Fibroblast of pulmonary artery (primary cell): Measurements from ENCODE around the gene CBS.
A peak's percentile ranks its signal among the peaks of the same experiment; 100 is the strongest.
"Not testable (repeated sequence)": the region's sequence is repeated elsewhere in the genome, so short reads cannot be mapped to it uniquely, and the experiment has no call there.

Experiments used
- DNase-seq: peaks from one replicate; pipeline ENCODE4 v3.0.0-alpha.2; 2010; ENCODE audit warnings: low read depth
- H3K4me3 ChIP-seq: replicated peaks from 2 replicates; pipeline ENCODE4 v1.5.1; 2011; ENCODE audit warnings: low read depth, mild to moderate bottlenecking, control low read depth, low read length, moderate library complexity

Gene CBS

DNA sequence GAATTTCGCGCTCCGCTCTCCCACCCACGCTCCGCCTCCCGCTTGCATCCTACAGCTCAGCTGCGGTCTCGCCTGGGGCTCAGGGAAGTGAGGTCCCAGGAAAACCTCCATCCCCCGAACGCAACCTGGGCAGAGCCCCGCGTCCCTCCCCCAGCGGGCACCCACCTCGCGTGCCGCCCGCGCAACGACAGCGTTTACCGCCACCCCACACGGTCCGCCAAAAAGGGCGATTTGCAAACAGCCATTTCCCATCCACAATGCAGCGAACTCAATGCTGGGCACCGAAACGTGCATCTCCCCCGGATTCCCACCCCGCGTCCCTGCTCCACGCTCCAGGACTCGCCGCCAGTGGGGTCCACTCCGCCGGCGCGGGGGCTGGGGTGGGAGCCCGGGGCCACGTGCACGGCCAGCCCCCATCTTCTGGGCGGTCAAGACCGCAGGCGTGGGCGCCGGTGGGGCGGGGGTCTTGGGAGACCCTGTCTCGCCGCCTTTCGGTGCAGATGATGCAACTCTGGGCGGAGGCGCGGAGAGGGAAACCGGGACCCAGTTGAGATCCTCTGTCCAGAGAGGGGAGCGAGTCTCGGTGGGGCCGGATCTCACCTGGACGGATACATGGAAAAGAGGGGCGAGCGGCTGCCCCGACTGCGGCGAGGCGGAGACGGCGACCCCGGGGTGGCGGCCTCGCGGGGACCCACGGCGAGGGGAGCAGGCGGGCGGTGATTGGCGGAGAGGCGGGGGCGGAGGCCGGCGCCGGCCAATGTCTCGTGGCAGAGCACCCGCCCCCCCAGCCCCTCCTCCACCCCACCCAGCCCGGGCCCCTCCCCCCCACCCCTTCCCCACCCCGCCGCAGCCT, at the start of gene CBS:
Gene CBS (minus strand): TSS at position 666 of the 853 bp plus-strand sequence. CDS start 3,642 bp downstream, outside the sequence.
- H3K4me3 ChIP-seq, DNase-seq: not testable (repeated sequence)

DNA sequence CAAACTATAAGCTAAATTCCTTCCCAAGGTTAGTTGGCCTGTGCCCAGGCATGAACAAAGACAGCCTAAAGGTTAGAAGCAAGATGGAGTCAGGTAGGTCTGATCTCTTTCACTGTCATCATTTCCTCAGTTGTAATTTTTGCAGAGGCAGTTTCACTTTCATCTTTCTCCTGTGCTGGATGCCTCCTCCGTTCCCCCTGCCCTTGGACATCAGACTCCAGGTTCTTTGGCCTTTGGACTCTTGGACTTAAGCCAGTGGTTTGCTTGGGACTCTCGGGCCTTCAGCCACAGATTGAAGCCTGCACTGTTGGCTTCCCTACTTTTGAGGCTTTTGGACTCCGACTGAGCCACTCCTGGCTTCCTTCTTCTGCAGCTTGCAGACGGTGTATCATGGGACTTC, 40.3 kb upstream of the CBS start:
- not testable (repeated sequence) for H3K4me3 ChIP-seq, DNase-seq

DNA sequence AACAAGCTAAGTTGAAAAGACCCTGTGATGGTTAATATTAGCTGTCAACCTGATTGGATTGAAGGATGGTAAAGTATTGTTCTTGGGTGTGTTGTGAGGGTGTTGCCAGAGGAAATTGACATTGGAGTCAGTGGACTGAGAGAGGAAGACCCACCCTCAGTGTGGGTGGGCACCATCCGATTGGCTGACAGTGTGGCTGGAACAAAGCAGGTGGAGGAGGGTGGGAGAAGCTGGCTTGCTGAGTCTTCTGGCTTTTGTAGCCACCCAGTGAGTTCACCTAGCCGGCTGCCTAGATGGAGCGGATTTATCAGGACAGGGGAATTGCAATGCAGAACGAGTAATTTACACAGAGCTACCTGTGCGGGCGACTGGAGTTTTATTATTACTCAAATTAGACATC, 38.8 kb upstream of the CBS start:
- not testable (repeated sequence) for H3K4me3 ChIP-seq, DNase-seq

DNA sequence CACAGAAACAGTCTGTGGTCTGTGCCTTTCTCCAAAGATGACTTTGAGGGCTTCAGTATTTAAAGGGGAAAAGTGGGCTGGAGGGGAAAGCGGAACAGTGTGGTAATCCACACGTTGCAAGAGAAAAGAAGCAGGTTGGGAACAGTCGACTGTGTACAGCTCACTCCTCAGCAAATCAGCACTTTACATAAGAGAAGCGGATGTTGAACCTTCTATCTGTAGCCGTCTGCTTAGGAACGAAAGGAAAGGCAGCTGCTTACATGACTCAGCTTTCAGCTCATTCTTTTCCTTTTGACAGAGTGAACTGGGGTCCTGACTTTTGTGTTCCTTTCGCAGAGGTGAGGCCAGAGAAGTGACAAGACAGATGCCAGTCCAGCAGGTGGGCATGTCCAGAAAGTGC, 33.4 kb upstream of the CBS start:
- not testable (repeated sequence) for H3K4me3 ChIP-seq, DNase-seq

DNA sequence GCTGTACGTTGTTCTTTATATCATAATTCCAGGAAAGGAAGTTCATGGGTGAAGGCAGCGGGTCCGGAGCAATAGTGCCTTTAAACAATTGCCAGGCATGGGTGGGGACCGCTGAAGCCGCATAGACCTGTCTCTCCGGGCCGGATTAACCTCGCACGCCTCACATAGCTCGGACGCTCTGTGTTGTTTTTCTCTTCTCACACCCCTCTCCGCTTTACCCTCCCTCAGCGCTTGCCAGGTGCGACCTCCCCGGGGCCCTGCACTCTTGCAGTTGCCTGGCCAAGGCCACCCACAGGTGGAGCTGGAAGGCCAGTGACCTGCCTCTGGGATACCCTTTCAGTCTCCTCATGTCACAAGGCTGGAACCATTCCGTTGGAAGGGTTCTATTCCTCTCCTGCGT, 32.5 kb upstream of the CBS start:
- H3K4me3 ChIP-seq, DNase-seq: not testable (repeated sequence)

DNA sequence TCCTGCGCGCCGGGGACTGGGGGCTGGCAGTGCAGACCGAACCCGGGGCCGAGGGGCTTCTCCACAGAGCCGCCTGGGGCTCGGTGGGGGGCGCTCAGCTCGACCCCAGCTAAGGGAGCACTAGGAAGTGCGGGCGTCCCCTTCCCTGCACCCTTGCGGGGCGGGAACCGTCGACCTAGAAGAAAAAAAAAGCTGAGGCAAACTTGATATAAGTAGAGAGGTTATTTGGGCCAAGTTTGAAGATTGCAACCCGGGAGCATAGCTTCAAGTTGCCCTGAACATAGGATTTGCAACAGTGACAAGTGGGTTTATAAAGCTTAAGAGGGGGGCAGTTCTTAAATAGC, 32.1 kb upstream of the CBS start:
- DNase-seq, H3K4me3 ChIP-seq: not testable (repeated sequence)

DNA sequence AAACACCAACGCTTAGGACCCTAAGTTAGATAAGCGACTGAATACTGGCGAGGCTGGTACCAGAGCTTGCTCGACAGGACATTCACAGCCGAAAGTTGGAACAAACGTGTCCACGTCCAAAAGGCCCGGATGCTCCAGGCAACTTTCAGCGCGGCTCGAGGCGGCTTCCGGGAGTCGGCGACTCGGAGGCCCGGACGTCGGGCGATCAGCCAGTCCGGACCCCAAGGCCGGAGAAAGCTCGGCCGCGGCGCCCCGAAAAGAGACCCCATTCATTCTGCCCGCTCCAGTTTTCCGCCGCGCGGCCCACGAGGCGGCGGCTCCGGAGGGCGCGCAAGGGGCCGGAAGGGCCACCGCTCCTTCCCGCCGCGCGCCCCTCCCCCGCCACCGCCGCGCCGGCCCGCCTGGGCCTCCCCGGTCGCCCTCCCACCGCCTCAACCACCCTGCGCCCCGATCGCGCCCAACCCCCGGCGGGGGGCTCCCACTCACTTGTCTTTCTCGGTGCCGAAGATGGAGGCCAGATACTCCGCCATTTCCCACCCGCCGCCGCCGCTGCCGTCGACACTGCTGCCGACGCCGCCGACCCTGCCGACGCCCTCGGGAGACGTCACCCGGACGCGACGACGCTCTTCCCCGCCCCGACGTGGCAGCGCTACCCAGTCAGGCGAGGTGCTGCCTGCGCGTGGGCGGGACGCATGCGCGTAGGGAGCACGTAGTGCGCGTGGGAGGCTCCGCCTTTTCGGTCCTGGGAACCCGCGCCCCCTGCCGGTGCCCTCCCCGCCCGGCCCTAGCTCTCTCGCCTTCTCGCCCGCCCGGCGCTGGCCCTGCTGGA, 31.5 kb upstream of the CBS start, which contains the start of gene U2AF1:
Gene U2AF1 (minus strand): TSS at position 606 of the 829 bp plus-strand sequence. CDS start 76 bp downstream, at position 530.
- H3K4me3 ChIP-seq: peak within 1 kb of the TSS; percentile 53
- DNase-seq: peak; percentile 0

DNA sequence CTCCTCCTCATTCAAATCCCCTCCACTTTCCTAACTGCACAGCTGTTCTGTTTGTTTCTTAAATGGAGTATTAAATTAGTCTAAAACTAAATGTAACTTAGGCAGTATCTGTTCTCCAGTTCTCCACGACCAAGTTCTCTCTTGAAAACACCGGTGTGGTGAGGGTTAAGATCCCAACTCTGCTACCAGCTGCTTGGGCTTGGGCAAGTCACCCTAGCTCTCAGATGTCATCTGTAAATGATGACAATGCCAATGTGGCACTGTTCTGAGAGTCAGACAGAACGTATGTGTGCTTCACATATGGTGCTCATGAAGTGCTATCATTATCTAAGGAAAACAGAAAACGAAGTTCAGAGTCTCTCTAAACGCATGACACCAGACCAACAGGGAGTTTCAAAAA, 29.0 kb upstream of the CBS start:
- not testable (repeated sequence) for H3K4me3 ChIP-seq, DNase-seq

DNA sequence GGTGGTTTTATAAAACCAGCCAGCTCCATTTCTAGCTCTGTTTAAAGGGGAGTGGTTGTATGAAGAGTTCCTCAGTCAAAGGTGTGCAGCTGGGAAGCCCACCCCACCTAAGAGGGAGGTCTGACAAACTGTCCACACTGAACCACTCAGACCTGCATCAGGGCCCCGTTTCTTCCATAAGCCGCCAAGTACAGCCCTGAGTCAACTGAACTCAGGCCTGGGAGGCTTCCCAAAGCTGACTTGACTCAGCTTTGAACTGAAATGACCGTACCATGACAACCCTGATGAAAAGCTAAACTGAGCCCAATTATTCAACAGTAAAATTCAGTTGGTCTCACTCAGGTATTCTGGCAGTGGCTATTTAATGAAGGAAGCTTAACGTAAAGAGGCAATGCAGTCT, 26.6 kb upstream of the CBS start:
- H3K4me3 ChIP-seq: not testable (repeated sequence)

DNA sequence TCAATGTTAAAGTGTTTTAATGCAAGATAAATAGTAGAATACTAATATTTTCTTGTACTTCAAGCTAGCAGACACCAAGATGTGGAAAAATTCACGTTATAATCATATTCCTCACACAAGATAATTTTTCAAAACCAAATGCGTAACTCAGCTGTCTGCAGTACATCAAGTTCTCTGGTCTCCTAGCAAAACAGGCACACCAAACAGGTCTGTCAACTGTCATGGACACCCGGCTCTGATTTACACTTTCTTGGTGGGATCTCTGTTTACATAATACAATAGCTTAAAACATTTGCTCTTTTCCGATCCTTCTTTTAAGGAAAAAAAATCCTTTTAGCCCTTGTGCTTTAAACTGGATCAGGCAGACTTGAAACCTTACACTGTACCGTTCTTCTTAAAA, 26.0 kb upstream of the CBS start:
- not testable (repeated sequence) for H3K4me3 ChIP-seq, DNase-seq

More for the DNA sequence above, 26.6 kb upstream of the CBS start:
- not testable (repeated sequence) for DNase-seq

DNA sequence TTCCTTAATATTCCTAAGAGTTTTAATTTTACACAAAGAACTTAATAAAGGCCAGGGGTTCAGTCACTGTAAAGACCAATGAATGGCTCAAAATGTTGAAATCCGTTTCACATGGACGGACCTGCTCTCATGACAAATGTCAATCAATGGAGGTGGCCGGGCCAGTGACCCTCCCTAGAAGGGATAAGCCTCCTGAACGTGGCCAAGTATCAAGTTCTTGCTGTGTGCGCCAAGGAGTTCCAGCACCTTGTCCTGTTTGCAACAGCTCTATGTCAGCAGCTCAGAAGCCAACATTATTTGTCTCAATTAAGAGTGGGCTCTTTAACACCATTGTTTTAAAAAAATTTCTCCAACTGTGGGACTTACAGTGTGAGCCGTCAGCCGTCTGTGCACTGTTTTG, 25.4 kb upstream of the CBS start:
- H3K4me3 ChIP-seq, DNase-seq: not testable (repeated sequence)

DNA sequence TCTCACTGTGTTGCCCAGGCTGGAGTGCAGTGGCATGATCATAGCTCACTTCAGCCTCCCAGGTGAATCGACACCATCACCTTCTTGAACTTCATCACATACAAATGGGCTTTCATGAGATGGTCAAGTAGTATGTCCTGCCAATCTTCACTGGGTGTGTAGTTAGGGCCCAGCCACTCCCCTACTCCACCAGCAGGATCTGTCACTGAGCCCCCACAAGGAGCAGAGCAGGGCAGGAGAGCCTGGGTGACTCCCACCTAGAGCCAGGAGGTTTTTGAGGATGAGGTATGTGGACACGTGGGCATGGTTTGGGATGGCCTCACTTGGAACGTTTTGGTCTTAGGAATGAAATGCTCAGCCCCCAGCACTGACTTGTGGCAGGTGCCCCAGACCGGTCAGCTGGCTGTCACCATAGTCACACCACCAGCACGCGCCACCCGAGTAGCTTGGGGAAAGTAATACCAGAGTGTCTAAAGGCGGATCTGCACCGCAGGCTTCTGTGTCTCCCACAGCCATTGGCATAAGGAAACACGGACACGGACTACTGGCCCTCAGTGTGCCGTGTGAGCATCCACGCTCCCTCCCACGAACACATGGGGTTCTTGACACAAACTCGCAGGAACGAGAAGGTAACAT, 16.5 kb upstream of the CBS start:
- not testable (repeated sequence) for H3K4me3 ChIP-seq, DNase-seq

DNA sequence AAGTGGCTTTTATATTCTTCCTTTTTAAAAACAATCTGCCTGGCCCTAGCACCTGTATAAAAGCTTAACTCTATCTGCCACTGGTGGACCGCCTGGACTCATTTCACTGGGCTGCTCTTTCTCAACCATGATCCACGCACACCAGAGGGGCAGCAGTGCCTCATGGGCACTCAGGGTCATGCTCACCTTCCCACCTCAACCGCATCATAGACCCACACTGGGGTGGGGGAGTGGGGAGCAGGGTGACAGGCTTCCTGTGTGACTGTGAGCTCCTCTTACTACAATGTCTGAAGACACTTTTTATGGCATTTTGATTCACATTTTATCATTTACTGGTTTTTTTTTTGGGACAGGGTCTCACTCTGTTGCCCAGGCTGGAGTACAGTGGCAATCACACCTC, 15.3 kb upstream of the CBS start:
- DNase-seq: not testable (repeated sequence)

DNA sequence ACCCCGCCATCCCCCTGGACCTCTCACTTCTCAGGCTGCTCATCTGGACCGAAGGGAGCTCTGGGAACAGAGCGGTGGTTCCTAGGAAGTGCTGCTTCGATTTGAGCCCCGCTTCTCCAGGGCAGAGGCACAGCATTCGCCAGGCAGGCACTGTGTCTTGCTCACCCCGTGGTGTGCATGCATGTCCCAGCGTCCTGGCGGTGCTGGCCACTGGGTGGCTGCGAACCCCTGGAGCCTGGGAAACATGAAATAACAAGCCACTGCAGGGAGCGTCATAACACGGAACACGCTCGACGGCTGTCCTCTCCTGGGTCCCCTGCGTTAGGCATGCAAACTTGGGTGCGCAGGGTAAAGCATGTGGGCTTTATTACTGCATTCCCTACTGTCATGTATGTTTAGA, 13.8 kb upstream of the CBS start:
- not testable (repeated sequence) for DNase-seq, H3K4me3 ChIP-seq

More for the DNA sequence above, 15.3 kb upstream of the CBS start:
- H3K4me3 ChIP-seq: not testable (repeated sequence)

DNA sequence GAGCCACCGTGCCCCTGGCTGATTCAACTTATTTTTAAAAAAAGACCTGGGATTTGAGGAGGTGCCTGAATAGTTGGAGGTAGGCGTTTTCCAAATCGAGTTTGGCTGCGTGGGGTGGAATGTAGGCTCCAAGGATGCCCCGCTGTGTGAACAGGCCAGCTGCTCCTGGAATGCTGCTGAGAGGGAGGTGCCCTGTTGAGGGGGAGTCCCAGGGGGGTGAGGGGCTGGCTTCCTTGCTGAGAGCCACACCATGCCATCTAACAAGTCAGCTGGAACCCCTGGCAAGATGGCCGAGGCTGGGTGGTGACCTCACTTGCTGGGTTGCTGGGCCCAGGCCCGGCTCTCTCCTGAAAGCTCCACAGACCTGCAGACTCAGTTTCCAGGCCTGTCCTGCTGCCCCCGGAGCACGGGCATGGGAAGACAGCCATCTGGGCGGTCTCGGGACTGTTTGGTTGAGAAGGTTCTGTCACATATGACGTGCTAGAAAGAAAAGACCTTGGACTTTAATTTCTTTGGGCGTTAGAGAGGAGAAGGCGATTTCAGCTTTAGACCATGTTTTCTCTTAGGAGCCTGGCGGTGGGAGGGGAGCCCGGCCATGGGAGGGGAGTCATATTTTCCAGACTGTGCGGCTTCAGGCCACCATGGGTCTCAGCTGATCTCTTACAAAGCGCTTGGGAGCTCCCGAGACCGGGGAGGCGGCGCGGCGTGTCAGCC, 7.1 kb upstream of the CBS start:
- not testable (repeated sequence) for DNase-seq, H3K4me3 ChIP-seq

DNA sequence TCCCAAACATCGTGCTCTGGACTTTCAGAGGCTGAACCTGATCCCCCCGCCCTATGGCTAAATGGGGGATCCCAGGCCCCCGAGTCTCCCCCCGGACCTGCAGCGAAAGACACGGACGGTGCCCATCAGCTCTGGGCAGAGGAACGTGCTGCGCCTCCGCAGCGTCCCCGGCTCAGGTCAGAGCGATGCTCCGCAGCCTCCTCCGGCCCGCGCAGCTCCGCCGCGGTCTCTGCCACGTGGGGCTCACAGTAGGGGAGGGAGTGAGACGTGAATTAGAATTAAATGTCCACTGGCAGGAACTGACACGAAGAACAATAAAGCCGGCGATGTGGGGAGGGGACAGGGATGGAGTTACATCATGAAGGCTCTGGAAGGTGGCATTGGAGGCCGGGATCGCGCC, 1.0 kb upstream of the CBS start:
- not testable (repeated sequence) for DNase-seq

DNA sequence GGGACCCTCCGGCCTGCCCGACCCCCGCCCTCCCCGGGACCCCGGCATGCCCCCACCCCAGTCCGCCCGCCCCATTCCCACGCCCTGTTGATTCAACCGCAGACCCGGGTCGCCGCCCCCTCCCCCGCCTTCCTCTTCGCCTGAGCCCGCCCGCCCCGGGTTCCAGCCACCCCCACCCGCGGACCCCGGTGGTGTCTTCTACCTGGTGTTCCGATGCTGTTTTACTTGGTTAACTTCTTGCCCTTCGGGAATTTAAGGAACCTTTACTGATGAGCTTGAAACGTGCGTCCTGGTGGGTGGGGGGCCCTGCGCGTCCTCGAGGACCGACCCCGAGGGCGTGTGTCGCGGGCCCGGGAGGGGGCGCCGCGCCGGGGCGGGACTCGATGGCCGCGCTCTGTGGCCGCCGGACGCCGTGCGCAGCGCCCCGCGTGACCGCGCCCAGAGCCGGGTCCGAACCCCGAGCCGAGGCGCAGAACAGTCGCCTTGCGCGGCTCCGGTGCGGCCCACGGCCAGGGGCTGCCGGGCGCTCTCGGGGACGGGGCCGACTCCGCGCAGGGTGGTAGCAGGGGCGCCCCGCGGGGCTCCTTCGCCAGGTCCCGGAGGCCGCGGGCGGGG, 495 bp upstream of the CBS start:
- not testable (repeated sequence) for H3K4me3 ChIP-seq, DNase-seq

More for the DNA sequence above, 1.0 kb upstream of the CBS start:
- H3K4me3 ChIP-seq: not testable (repeated sequence)
